NCI-H510A (cell line): ENCODE measurements around the gene RBBP8NL.
A peak's percentile ranks its signal among the peaks of the same experiment; 100 is the strongest.

Source experiments
- DNase-seq: peaks from one replicate; lab custom pipeline; 2025; lab: John Stamatoyannopoulos, UW

The RBBP8NL gene

GRCh38 chr20:62392621-62393334, 34.6 kb downstream of the RBBP8NL start:
- no peak for DNase-seq

- no peak for DNase-seq
These were observed 35.3 kb downstream of the RBBP8NL start for GRCh38 chr20:62392077-62392418.

- DNase-seq = no peak
These were observed 35.9 kb downstream of the RBBP8NL start for GRCh38 chr20:62391165-62392076.

GRCh38 chr20:62390317-62391164, 36.8 kb downstream of the RBBP8NL start:
- no peak for DNase-seq

GRCh38 chr20:62389601-62390087, 37.7 kb downstream of the RBBP8NL start:
- no peak for DNase-seq

GRCh38 chr20:62388839-62389600, 38.3 kb downstream of the RBBP8NL start:
- no peak for DNase-seq

- DNase-seq = no peak
These were observed 39.3 kb downstream of the RBBP8NL start for GRCh38 chr20:62387933-62388635.

- DNase-seq = no peak
These were observed 40.0 kb downstream of the RBBP8NL start for GRCh38 chr20:62387219-62387913.

- peak; percentile 86 for DNase-seq
These were observed 40.7 kb downstream of the RBBP8NL start, which contains the start of gene RPS21 for GRCh38 chr20:62386383-62387218. TSS of gene RPS21 (plus strand) at chr20:62387103. CDS start at chr20:62387339, 236 bp downstream.

- DNase-seq = peak; percentile 71
These were observed 44.8 kb downstream of the RBBP8NL start for GRCh38 chr20:62382306-62383198.

- DNase-seq = no peak
These were observed 45.5 kb downstream of the RBBP8NL start for GRCh38 chr20:62381842-62382241.

GRCh38 chr20:62381202-62381797, 46.0 kb downstream of the RBBP8NL start:
- no peak for DNase-seq

GRCh38 chr20:62378215-62378614, 49.1 kb downstream of the RBBP8NL start:
- no peak for DNase-seq

GRCh38 chr20:62377615-62378178, 49.6 kb downstream of the RBBP8NL start:
- DNase-seq = no peak

GRCh38 chr20:62377064-62377461, 50.3 kb downstream of the RBBP8NL start:
- no peak for DNase-seq

GRCh38 chr20:62376112-62377063, 51.0 kb downstream of the RBBP8NL start:
- no peak for DNase-seq
